GM19328 (cell line): Measurements from ENCODE around the gene KANSL1.
"Not testable (repeated sequence)": the region's sequence is repeated elsewhere in the genome, so short reads cannot be mapped to it uniquely, and the experiment has no call there.

Experiments
- ATAC-seq: cut with Tn5 transposase; IDR thresholded peaks from one replicate; pipeline ENCODE4 v1.9.1; 2021; ENCODE audit warnings: mild to moderate bottlenecking, moderate library complexity; ENCODE audit not compliant: unreplicated experiment

Gene KANSL1

GRCh38 chr17:46007461-46007965 lies 185.7 kb downstream of the KANSL1 start:
- no peak for ATAC-seq

GRCh38 chr17:46006082-46006481 lies 187.1 kb downstream of the KANSL1 start:
- ATAC-seq, result not testable (repeated sequence)

- no peak for ATAC-seq
Observed at GRCh38 chr17:46003907-46004748, 189.1 kb downstream of the KANSL1 start.

GRCh38 chr17:46002973-46003316 lies 190.3 kb downstream of the KANSL1 start:
- no peak for ATAC-seq

GRCh38 chr17:46002311-46002972 lies 190.8 kb downstream of the KANSL1 start:
- no peak for ATAC-seq

GRCh38 chr17:46001390-46002310 lies 191.6 kb downstream of the KANSL1 start:
- no peak for ATAC-seq

- no peak for ATAC-seq
Observed at GRCh38 chr17:46000757-46001156, 192.5 kb downstream of the KANSL1 start.

- ATAC-seq, result no peak
Observed at GRCh38 chr17:46000292-46000691, 192.9 kb downstream of the KANSL1 start.

- ATAC-seq, result no peak
Observed at GRCh38 chr17:45999900-46000290, 193.3 kb downstream of the KANSL1 start.

- no peak for ATAC-seq
Observed at GRCh38 chr17:45998987-45999899, 194.0 kb downstream of the KANSL1 start, which contains the start of gene STH. STH (plus strand) TSS chr17:45999250; CDS start chr17:45999280, 30 bp downstream.

- ATAC-seq, result no peak
Observed at GRCh38 chr17:45997624-45998023, 195.6 kb downstream of the KANSL1 start.

GRCh38 chr17:45997166-45997565 lies 196.1 kb downstream of the KANSL1 start:
- ATAC-seq, result no peak

- no peak for ATAC-seq
Observed at GRCh38 chr17:45996282-45996937, 196.8 kb downstream of the KANSL1 start.

- ATAC-seq, result no peak
Observed at GRCh38 chr17:45995627-45996270, 197.5 kb downstream of the KANSL1 start.

- ATAC-seq, result no peak
Observed at GRCh38 chr17:45994987-45995386, 198.2 kb downstream of the KANSL1 start.

GRCh38 chr17:45993962-45994627 lies 199.1 kb downstream of the KANSL1 start:
- ATAC-seq, result no peak

GRCh38 chr17:45992904-45993303 lies 200.3 kb downstream of the KANSL1 start:
- no peak for ATAC-seq

- ATAC-seq, result no peak
Observed at GRCh38 chr17:45992175-45992574, 201.1 kb downstream of the KANSL1 start.
